WI38 (cell line): ENCODE data around the gene IQSEC1.

Experiments
- H3K4me3 ChIP-seq: 2 replicates; pipeline ENCODE4 v1.5.1; 2011; ENCODE audit warnings: low read depth, mild to moderate bottlenecking, control low read depth, low read length
- CTCF ChIP-seq: IDR thresholded peaks from 2 replicates; pipeline ENCODE4 v1.5.1; 2012; ENCODE audit warnings: low read depth, mild to moderate bottlenecking, control low read depth, low read length

The IQSEC1 gene

GRCh38 chr3:13042127-13042701, 31.0 kb downstream of the IQSEC1 start:
- no peak overlapping the region for H3K4me3 ChIP-seq
- TF ChIP-seq CTCF: no peak

GRCh38 chr3:13041113-13041776, 32.0 kb downstream of the IQSEC1 start:
- H3K4me3 ChIP-seq: no peak overlapping the region
- TF ChIP-seq CTCF: no peak

GRCh38 chr3:13040361-13041074, 32.7 kb downstream of the IQSEC1 start:
- H3K4me3 ChIP-seq: no peak overlapping the region
- no peak for TF ChIP-seq CTCF

DNA sequence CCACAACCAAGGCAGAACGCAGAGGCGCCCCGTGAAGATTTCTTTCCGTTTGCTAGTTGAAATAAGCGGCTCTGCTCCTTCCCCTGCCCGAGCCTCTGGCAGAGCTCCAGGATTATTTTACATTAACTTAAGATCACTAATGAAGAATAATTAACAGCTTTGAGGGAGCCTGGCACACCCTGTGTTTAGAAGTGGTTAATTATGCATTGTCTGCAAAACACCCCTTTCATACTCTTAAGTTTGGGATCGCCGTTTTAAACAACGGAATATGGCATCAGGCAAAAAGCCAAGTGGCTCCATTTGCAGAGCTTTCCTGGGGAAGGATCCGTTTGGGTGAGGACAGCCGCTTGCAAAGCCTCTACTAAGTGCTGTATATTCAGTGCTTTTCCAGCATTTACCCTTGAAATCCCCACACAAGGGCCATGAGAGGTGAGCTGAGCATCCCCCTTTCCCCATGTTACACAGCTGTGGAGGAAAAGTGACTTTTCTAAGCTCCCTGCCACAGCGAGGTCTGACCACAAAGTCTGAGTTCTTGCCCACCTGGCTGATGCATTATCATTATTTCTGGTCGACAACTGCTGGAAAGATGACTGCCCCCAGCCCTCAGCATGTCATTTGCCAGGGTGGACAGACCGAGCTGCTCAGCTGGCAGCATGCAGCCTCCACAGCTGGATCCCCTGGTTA, 33.9 kb downstream of the IQSEC1 start:
- H3K4me3 ChIP-seq: no peak overlapping the region
- no peak for TF ChIP-seq CTCF

- no peak for TF ChIP-seq CTCF
- no peak overlapping the region for H3K4me3 ChIP-seq
Measured at GRCh38 chr3:13037458-13038117, 35.6 kb downstream of the IQSEC1 start.

DNA sequence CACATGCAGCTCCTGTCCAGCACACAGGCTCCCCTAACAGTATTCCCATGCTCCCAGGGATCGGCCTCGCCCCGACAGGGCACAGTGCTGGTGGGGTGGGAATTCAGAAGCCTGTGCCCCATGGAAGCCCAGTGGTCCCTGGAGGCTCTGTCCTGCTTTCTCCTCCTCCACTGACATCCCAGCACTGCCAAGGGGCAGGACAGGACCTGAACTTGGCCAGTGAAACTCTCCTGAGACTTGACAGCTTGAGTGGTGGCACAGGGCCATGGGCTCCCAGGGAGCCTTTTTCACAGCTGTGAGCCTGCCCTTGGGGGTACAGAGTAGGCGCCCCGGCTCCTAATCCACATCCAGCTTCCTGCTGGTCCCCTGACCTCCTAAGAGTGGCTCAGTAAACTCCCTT, 38.4 kb downstream of the IQSEC1 start:
- H3K4me3 ChIP-seq: no peak overlapping the region
- TF ChIP-seq CTCF: no peak
